Measurements from ENCODE around the gene FOXL2.

DNA sequence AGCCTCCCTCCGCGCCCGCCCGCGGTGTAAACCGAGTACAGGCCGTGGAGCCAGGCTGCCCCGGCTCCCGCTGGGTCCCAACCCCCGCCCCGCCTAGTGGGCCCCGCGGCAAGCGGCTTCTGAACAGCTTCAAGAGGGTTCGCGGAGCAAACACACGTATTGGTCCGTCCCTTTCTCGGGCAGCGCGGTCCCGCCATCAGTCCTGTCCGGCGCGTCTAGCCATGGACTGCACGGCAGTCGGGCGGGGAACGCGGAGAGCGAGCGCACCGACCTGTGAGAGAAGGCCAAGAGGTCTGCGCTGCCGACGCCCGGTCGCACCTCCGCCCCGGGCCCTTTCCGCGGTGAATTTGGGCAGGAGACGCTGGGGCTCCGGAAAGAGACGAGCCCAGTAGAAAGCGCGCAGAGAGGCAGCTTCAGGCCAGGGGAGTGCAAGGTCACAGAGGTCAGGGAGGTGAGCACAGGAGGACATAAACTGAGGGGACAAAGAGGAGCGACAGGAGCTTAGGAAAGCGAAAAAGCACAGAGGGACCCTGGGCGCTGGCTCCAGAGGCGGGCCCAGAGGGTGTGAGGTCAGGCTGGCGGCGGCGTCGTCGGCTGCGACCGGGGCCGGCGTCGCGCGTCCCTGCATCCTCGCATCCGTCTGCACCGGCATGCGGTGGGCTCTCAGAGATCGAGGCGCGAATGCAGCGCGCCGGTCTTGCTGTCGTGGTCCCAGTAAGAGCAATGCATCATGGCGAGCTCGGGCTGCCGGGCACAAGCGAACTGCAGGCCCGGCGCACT is 1.8 kb downstream of the FOXL2 start:
- TF ChIP-seq, protein P1, sequence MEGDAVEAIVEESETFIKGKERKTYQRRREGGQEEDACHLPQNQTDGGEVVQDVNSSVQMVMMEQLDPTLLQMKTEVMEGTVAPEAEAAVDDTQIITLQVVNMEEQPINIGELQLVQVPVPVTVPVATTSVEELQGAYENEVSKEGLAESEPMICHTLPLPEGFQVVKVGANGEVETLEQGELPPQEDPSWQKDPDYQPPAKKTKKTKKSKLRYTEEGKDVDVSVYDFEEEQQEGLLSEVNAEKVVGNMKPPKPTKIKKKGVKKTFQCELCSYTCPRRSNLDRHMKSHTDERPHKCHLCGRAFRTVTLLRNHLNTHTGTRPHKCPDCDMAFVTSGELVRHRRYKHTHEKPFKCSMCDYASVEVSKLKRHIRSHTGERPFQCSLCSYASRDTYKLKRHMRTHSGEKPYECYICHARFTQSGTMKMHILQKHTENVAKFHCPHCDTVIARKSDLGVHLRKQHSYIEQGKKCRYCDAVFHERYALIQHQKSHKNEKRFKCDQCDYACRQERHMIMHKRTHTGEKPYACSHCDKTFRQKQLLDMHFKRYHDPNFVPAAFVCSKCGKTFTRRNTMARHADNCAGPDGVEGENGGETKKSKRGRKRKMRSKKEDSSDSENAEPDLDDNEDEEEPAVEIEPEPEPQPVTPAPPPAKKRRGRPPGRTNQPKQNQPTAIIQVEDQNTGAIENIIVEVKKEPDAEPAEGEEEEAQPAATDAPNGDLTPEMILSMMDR (IDR thresholded peaks at IDR 0.05): no peak
- no peak for TF ChIP-seq POLR2A (IDR thresholded peaks at IDR 0.05)
